ENCODE measurements around the gene DEDD2.

DEDD2 gene

GRCh38 chr19:42249769-42250168, 32.3 kb upstream of the DEDD2 start:
- H3K36me3 ChIP-seq (ENCODE audit: insufficient read depth, low read length) = peaks cover 18% of the 10 kb centered on the region
- no peak for DNase-seq (ENCODE audit: low read depth, low spot score)
- H3K27ac ChIP-seq = peak overlapping the region; percentile 81
- no peak overlapping the region for H3K4me3 ChIP-seq
- no peaks in the 10 kb centered on the region for H3K9me3 ChIP-seq (ENCODE audit: low read depth, low read length)
- TF ChIP-seq EZH2 (IDR thresholded peaks at IDR 0.05) (no peak), FOXP2 (optimal IDR thresholded peaks at IDR 0.05; ENCODE audit: control extremely low read depth, extremely low read length, insufficient read depth) (no peak), POLR2AphosphoS5 (IDR thresholded peaks at IDR 0.05; ENCODE audit: borderline replicate concordance, low read depth, low read length) (no peak)
- H3K9ac ChIP-seq (ENCODE audit: insufficient read length) = no peak overlapping the region

- no peak overlapping the region for H3K9ac ChIP-seq (ENCODE audit: insufficient read length)
- no peaks in the 10 kb centered on the region for H3K9me3 ChIP-seq (ENCODE audit: low read depth, low read length)
- H3K4me3 ChIP-seq = no peak overlapping the region
- DNase-seq (ENCODE audit: low read depth, low spot score) = no peak
- peak overlapping the region; percentile 81 for H3K27ac ChIP-seq
- H3K36me3 ChIP-seq (ENCODE audit: insufficient read depth, low read length) = peaks cover 18% of the 10 kb centered on the region
- no peak; the same call in 1 of the 2 replicates for TF ChIP-seq POLR2AphosphoS5 (IDR thresholded peaks at IDR 0.05; ENCODE audit: borderline replicate concordance, low read depth, low read length)
- TF ChIP-seq FOXP2 (optimal IDR thresholded peaks at IDR 0.05; ENCODE audit: control extremely low read depth, extremely low read length, insufficient read depth) = no peak
- no peak for TF ChIP-seq EZH2 (IDR thresholded peaks at IDR 0.05)
These were observed 31.8 kb upstream of the DEDD2 start for GRCh38 chr19:42249149-42249750.

DNA sequence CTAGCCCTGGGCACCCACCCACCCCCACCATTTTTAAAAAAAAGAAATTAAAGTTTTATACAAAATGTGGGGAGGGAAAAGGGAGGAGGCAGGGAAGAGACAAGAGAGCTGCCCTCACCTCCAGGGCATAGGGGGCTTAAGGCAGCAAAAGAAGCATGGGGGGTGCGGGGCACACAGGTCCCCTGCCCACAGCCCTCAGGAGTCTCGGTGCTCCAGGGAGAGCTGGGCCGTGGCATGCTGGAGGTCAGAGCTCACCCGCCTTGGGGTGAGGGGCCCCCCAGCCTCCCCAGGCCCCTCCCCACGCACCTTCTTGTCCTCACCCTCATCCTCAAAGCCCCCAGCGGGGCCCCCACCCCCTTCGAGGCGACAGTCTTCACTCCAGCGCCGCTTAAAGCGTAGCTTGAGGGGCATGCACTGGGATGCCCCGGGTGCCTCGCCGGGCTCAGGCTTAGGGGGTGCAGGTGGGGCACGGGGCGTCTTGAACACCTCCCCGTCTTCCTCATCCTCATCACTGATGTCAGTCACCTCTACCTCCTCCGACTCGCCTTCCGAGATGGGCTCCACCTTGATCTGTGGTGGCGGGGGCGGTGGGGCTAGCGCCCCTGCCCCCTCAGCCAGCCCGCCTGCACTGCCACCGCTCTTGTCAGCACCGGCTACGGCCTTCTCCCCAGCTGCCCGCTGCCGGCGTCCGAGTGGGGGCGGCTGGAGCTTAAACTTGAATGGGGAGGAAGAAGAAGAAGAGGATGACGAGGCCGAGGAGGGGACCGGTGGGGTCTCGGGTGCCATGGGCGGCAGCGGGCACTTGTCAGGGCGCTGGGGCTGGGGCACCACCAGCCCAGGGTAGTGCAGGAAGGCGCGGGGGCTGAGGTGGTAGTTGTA, 31.0 kb upstream of the DEDD2 start:
- no peak overlapping the region for H3K9ac ChIP-seq (ENCODE audit: insufficient read length)
- H3K4me3 ChIP-seq = no peak overlapping the region
- peaks cover 18% of the 10 kb centered on the region for H3K36me3 ChIP-seq (ENCODE audit: insufficient read depth, low read length)
- H3K9me3 ChIP-seq (ENCODE audit: low read depth, low read length) = no peaks in the 10 kb centered on the region
- TF ChIP-seq EZH2 (IDR thresholded peaks at IDR 0.05) (no peak), FOXP2 (optimal IDR thresholded peaks at IDR 0.05; ENCODE audit: control extremely low read depth, extremely low read length, insufficient read depth) (no peak), POLR2AphosphoS5 (IDR thresholded peaks at IDR 0.05; ENCODE audit: borderline replicate concordance, low read depth, low read length) (peak; percentile 60)
- peak overlapping the region; percentile 80 for H3K27ac ChIP-seq
- no peak for DNase-seq (ENCODE audit: low read depth, low spot score)

- no peak overlapping the region for H3K9ac ChIP-seq (ENCODE audit: insufficient read length)
- no peaks in the 10 kb centered on the region for H3K9me3 ChIP-seq (ENCODE audit: low read depth, low read length)
- H3K4me3 ChIP-seq = no peak overlapping the region
- DNase-seq (ENCODE audit: low read depth, low spot score) = no peak
- peaks cover 18% of the 10 kb centered on the region for H3K36me3 ChIP-seq (ENCODE audit: insufficient read depth, low read length)
- peak overlapping the region; percentile 80 for H3K27ac ChIP-seq
- no peak; the same call in 1 of the 2 replicates for TF ChIP-seq POLR2AphosphoS5 (IDR thresholded peaks at IDR 0.05; ENCODE audit: borderline replicate concordance, low read depth, low read length)
- TF ChIP-seq FOXP2 (optimal IDR thresholded peaks at IDR 0.05; ENCODE audit: control extremely low read depth, extremely low read length, insufficient read depth) = no peak
- TF ChIP-seq EZH2 (IDR thresholded peaks at IDR 0.05) = no peak
These were observed 30.2 kb upstream of the DEDD2 start for GRCh38 chr19:42247640-42248199.

- Histone ChIP-seq H3K9ac (ENCODE audit: insufficient read length) (no peak overlapping the region), H3K4me3 (no peak overlapping the region), H3K27ac (peak overlapping the region; percentile 83)
These were observed 29.6 kb upstream of the DEDD2 start for GRCh38 chr19:42246922-42247639.

DNA sequence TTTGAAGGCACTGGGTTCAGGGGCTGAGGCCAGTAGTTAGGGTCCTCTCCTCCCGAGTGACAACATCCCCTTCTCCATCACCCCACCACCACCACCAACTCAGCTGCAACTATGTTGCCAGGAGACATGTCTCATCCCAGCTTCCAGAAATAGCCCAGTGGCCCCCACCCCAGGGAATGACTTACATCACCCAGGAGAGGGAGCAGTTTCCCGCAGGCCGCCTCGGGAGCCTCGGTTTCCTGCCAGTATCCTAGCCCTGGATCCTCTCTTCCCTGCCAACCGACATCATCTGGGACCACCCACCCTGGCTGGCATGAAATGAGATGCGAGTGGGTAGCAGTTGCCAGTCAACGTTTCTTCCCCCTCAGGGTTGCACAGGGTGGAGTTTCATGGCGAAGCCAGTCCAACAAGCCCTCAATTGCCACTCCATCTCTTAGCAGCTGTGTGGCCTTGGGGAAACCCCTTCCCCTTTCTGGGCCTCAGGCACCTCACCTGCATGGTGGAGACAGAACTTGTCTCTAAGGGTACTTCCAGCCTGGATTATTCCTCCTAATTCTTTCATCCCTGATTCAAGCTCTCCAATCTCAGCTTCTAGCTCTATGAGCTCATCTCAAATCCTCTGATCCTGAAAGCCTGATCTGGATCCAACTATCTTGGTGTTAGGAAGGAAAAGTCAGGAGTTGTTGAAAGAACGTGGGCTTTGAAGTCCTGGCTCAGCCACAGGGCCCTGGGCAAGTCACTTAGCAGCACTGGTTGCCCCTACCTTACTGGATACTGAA, 28.9 kb upstream of the DEDD2 start:
- H3K4me3 ChIP-seq = no peak overlapping the region
- peak overlapping the region; percentile 83 for H3K27ac ChIP-seq
- H3K36me3 ChIP-seq (ENCODE audit: insufficient read depth, low read length) = peaks cover 18% of the 10 kb centered on the region
- no peaks in the 10 kb centered on the region for H3K9me3 ChIP-seq (ENCODE audit: low read depth, low read length)
- DNase-seq (ENCODE audit: low read depth, low spot score) = no peak
- TF ChIP-seq FOXP2 (optimal IDR thresholded peaks at IDR 0.05; ENCODE audit: control extremely low read depth, extremely low read length, insufficient read depth) = no peak
- no peak; the same call in none of the 2 replicates for TF ChIP-seq POLR2AphosphoS5 (IDR thresholded peaks at IDR 0.05; ENCODE audit: borderline replicate concordance, low read depth, low read length)
- no peak for TF ChIP-seq EZH2 (IDR thresholded peaks at IDR 0.05)
- H3K9ac ChIP-seq (ENCODE audit: insufficient read length) = no peak overlapping the region

More at GRCh38 chr19:42246922-42247639, 29.6 kb upstream of the DEDD2 start:
- no peak for DNase-seq (ENCODE audit: low read depth, low spot score)
- Histone ChIP-seq H3K9me3 (ENCODE audit: low read depth, low read length) (no peaks in the 10 kb centered on the region), H3K36me3 (ENCODE audit: insufficient read depth, low read length) (peaks cover 18% of the 10 kb centered on the region)
- TF ChIP-seq FOXP2 (optimal IDR thresholded peaks at IDR 0.05; ENCODE audit: control extremely low read depth, extremely low read length, insufficient read depth) = no peak
- peak; percentile 14 for TF ChIP-seq POLR2AphosphoS5 (IDR thresholded peaks at IDR 0.05; ENCODE audit: borderline replicate concordance, low read depth, low read length)
- no peak for TF ChIP-seq EZH2 (IDR thresholded peaks at IDR 0.05)

DNA sequence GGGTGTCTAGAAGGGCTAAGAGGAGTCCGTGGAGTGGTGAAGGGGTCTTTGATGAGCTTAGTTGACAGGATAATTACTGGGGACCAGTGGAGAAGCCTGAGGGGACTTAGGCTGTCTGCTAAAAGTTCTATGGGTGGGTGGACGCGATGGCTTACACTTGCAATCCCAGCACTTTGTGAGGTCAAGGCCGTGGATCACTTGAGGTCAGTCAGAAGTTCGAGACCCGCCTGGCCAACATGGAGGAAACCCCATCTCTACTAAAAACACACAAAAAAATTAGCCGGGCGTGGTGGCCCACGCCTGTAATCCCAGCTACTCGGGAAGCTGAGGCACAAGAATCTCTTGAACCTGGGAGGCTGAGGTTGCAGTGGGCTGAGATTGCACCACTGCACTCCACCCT, 27.8 kb upstream of the DEDD2 start:
- H3K36me3 ChIP-seq (ENCODE audit: insufficient read depth, low read length) = peaks cover 15% of the 10 kb centered on the region
- DNase-seq (ENCODE audit: low read depth, low spot score) = no peak
- H3K9ac ChIP-seq (ENCODE audit: insufficient read length) = no peak overlapping the region
- H3K4me3 ChIP-seq = peak overlapping the region; percentile 89; the same call in 1 of the 2 replicates
- H3K9me3 ChIP-seq (ENCODE audit: low read depth, low read length) = no peaks in the 10 kb centered on the region
- H3K27ac ChIP-seq = no peak overlapping the region
- TF ChIP-seq EZH2 (IDR thresholded peaks at IDR 0.05) (no peak), FOXP2 (optimal IDR thresholded peaks at IDR 0.05; ENCODE audit: control extremely low read depth, extremely low read length, insufficient read depth) (no peak), POLR2AphosphoS5 (IDR thresholded peaks at IDR 0.05; ENCODE audit: borderline replicate concordance, low read depth, low read length) (no peak)

All from SK-N-MC (cell line).